IMR-90 (cell line): ENCODE results near the gene B4GALT1. TPM values are rescaled to one million over a fixed set of nuclear protein-coding genes. Genes with fewer than 3 reads are reported as not detected.

ENCODE experiments used
- ATAC-seq: fragments of 200-7000 bp; cut with Tn5 transposase; 2 replicates; pipeline ENCODE4 v1.9.1; 2020; ENCODE audit warnings: low read depth, mild to moderate bottlenecking, moderate library complexity
- BruUV-seq: library from RNA; stranded (reverse); fragments of 400-500 nt; replicated peaks from 2 replicates; lab custom pipeline; 2021; lab: Mats Ljungman, UMichigan
- CTCF ChIA-PET: fragments of 300-600 bp; formaldehyde crosslinking; extraction: SDS; loops from one replicate; lab custom pipeline; 2021; ENCODE audit warnings: antibody characterized with exemption; lab: Yijun Ruan, JAX
- POLR2A ChIA-PET: fragments of 300-600 bp; sonication (Branson Sonifier 250); formaldehyde crosslinking; loops from one replicate; lab custom pipeline; 2022; ENCODE audit warnings: antibody characterized with exemption; ENCODE audit not compliant: unreplicated experiment; lab: Charles Lee
- DNase-seq: peaks from one replicate; pipeline ENCODE4 v3.0.0; 2013
- H2AFZ ChIP-seq: replicated peaks from 2 replicates; pipeline ENCODE3; 2013; ENCODE audit warnings: low read length, mild to moderate bottlenecking; ENCODE audit not compliant: poor library complexity
- H2AK5ac ChIP-seq: 2 replicates; pipeline ENCODE4 v1.6.1; 2013; ENCODE audit warnings: low read depth, low read length, inconsistent platforms
- H2AK9ac ChIP-seq: replicated peaks from 2 replicates; pipeline ENCODE3; 2013; ENCODE audit warnings: mild to moderate bottlenecking, low read depth, low read length, moderate library complexity; ENCODE audit not compliant: poor library complexity
- H2BK120ac ChIP-seq: 2 replicates; pipeline ENCODE4 v1.6.1; 2013; ENCODE audit warnings: low read depth, low read length, inconsistent platforms
- H2BK15ac ChIP-seq: 3 replicates; pipeline ENCODE4 v1.6.1; 2013; ENCODE audit warnings: low read depth, low read length, inconsistent platforms
- H2BK20ac ChIP-seq: 2 replicates; pipeline ENCODE4 v1.6.1; 2013; ENCODE audit warnings: low read depth, mild to moderate bottlenecking, inconsistent platforms, low read length, moderate library complexity
- H2BK5ac ChIP-seq: 2 replicates; pipeline ENCODE4 v1.6.1; 2013; ENCODE audit warnings: mild to moderate bottlenecking, low read depth, low read length, inconsistent platforms; ENCODE audit not compliant: poor library complexity, severe bottlenecking
- H3K14ac ChIP-seq: replicated peaks from 2 replicates; pipeline ENCODE4 v1.6.1; 2013; ENCODE audit warnings: low read depth, low read length, inconsistent platforms
- H3K18ac ChIP-seq: 2 replicates; pipeline ENCODE4 v1.6.1; 2013; ENCODE audit warnings: low read depth, low read length, control low read depth
- H3K23ac ChIP-seq: 2 replicates; pipeline ENCODE4 v1.6.1; 2013; ENCODE audit warnings: low read depth, low read length, inconsistent platforms
- H3K27ac ChIP-seq: 2 replicates; pipeline ENCODE4 v1.5.1; 2013; ENCODE audit warnings: mild to moderate bottlenecking, control low read depth, low read length; ENCODE audit not compliant: insufficient read depth
- H3K27me3 ChIP-seq: 2 replicates; pipeline ENCODE4 v1.6.1; 2013; ENCODE audit warnings: low read length; ENCODE audit not compliant: control insufficient read depth, insufficient read depth
- H3K36me3 ChIP-seq: 2 replicates; pipeline ENCODE4 v1.6.1; 2013; ENCODE audit warnings: low read length, mixed read lengths; ENCODE audit not compliant: control insufficient read depth, insufficient read depth
- H3K4ac ChIP-seq: 2 replicates; pipeline ENCODE4 v1.6.1; 2013; ENCODE audit warnings: low read depth, low read length, inconsistent platforms
- H3K4me1 ChIP-seq: 2 replicates; pipeline ENCODE4 v1.6.1; 2013; ENCODE audit warnings: low read length, mixed read lengths; ENCODE audit not compliant: control insufficient read depth, insufficient read depth
- H3K4me2 ChIP-seq: 2 replicates; pipeline ENCODE4 v1.6.1; 2013; ENCODE audit warnings: low read depth, mild to moderate bottlenecking, control low read depth, low read length, moderate library complexity
- H3K4me3 ChIP-seq: 2 replicates; pipeline ENCODE4 v1.5.1; 2013; ENCODE audit warnings: low read depth, mild to moderate bottlenecking, control low read depth, low read length, moderate library complexity; ENCODE audit not compliant: insufficient read depth
- H3K56ac ChIP-seq: 2 replicates; pipeline ENCODE4 v1.6.1; 2013; ENCODE audit warnings: low read length, inconsistent platforms; ENCODE audit not compliant: insufficient read depth; ENCODE audit errors: extremely low read depth
- H3K79me1 ChIP-seq, 2 experiments: 2 replicates each; pipeline ENCODE4 v1.6.1; 2013; ENCODE audit warnings: low read length in 2 of 2, inconsistent platforms in 1 of 2, low read depth in 1 of 2
- H3K9ac ChIP-seq: 2 replicates; pipeline ENCODE4 v1.6.1; 2013; ENCODE audit warnings: low read depth, low read length, control low read depth
- H3K9me1 ChIP-seq: 2 replicates; pipeline ENCODE4 v1.6.1; 2013; ENCODE audit warnings: low read length, inconsistent platforms; ENCODE audit not compliant: insufficient read depth
- H3K9me3 ChIP-seq: 2 replicates; pipeline ENCODE4 v1.6.1; 2013; ENCODE audit warnings: low read length; ENCODE audit not compliant: control insufficient read depth, insufficient read depth
- H4K20me1 ChIP-seq: 2 replicates; pipeline ENCODE4 v1.6.1; 2013; ENCODE audit warnings: low read length, inconsistent platforms; ENCODE audit not compliant: insufficient read depth
- H4K5ac ChIP-seq: 2 replicates; pipeline ENCODE4 v1.6.1; 2013; ENCODE audit warnings: mild to moderate bottlenecking, low read depth, low read length, control low read depth
- H4K8ac ChIP-seq, 2 experiments: 2 replicates each; pipeline ENCODE4 v1.6.1; 2013; ENCODE audit warnings: low read depth in 2 of 2, low read length in 2 of 2, control low read depth in 1 of 2, inconsistent platforms in 1 of 2
- H4K91ac ChIP-seq: 2 replicates; pipeline ENCODE4 v1.6.1; 2013; ENCODE audit warnings: low read depth, low read length, inconsistent platforms; ENCODE audit not compliant: insufficient read depth
- BHLHE40 ChIP-seq: fragments of 150-350 bp; IDR thresholded peaks from 2 replicates; pipeline ENCODE4 v1.6.1; 2016; ENCODE audit warnings: mild to moderate bottlenecking, low read depth, low read length
- CEBPB ChIP-seq: IDR thresholded peaks from 2 replicates; pipeline ENCODE4 v1.6.1; 2012; ENCODE audit warnings: low read depth, low read length, improper control_type of control experiment
- CHD1 ChIP-seq: IDR thresholded peaks from 2 replicates; pipeline ENCODE4 v1.6.1; 2012; ENCODE audit warnings: low read depth, low read length, improper control_type of control experiment
- FOS ChIP-seq: fragments of 150-350 bp; IDR thresholded peaks from 2 replicates; pipeline ENCODE4 v1.6.1; 2016; ENCODE audit warnings: low read depth, low read length
- MAFK ChIP-seq: IDR thresholded peaks from 2 replicates; pipeline ENCODE4 v1.6.1; 2012; ENCODE audit warnings: low read depth, low read length, improper control_type of control experiment
- MAZ ChIP-seq: IDR thresholded peaks from 2 replicates; pipeline ENCODE4 v1.6.1; 2012; ENCODE audit warnings: low read depth, mild to moderate bottlenecking, low read length, improper control_type of control experiment, moderate library complexity, borderline replicate concordance
- MXI1 ChIP-seq: IDR thresholded peaks from 2 replicates; pipeline ENCODE4 v1.6.1; 2012; ENCODE audit warnings: low read depth, mild to moderate bottlenecking, low read length, moderate library complexity, borderline replicate concordance
- NFE2L2 ChIP-seq: fragments of 150-350 bp; IDR thresholded peaks from 2 replicates; pipeline ENCODE4 v1.6.1; 2016; ENCODE audit warnings: low read depth, mild to moderate bottlenecking, low read length
- RAD21 ChIP-seq: IDR thresholded peaks from 2 replicates; pipeline ENCODE4 v1.6.1; 2012; ENCODE audit warnings: low read length, improper control_type of control experiment
- RCOR1 ChIP-seq: IDR thresholded peaks from 2 replicates; pipeline ENCODE4 v1.6.1; 2012; ENCODE audit warnings: mild to moderate bottlenecking, low read length, improper control_type of control experiment; ENCODE audit not compliant: insufficient replicate concordance
- RFX5 ChIP-seq: IDR thresholded peaks from 2 replicates; pipeline ENCODE4 v1.8.0; 2012; ENCODE audit warnings: low read depth, mild to moderate bottlenecking, low read length, moderate library complexity
- SMC3 ChIP-seq: fragments of 150-350 bp; IDR thresholded peaks from 2 replicates; pipeline ENCODE4 v1.6.1; 2016; ENCODE audit warnings: low read depth, mild to moderate bottlenecking, antibody characterized with exemption, low read length, moderate library complexity
- WGBS, 2 experiments: methylation state at CpG; one replicate each; pipeline versions ENCODE4 v1.1.5 to v1.1.7; 2013; ENCODE audit warnings: missing lambda C conversion rate in 2 of 2; ENCODE audit not compliant: insufficient read length in 1 of 2; ENCODE audit errors: extremely low coverage in 2 of 2; 5-methylcytosine and 5-hydroxymethylcytosine counted together
- dilution Hi-C: fragments of 300-500 bp; cut with HindIII; formaldehyde crosslinking; loops from one replicate; pipeline ENCODE4 v1.14.3; 2018; ENCODE audit warnings: low sequenced_read_pairs; ENCODE audit not compliant: unreplicated experiment
- in situ Hi-C: fragments of 300-500 bp; cut with MboI; formaldehyde crosslinking; loops from 3 replicates; pipeline ENCODE4 v1.14.3; 2019; ENCODE audit warnings: low sequenced_read_pairs, inconsistent platforms, mixed read lengths
- intact Hi-C: fragments of 100-400 bp; cut with micrococcal nuclease; formaldehyde crosslinking; loops from 2 replicates; pipeline ENCODE4 v1.10.0; 2022
- polyA plus RNA-seq, 3 experiments: library from polyadenylated mRNA; depleted of rRNA; stranded (reverse); fragments of >200 nt; gene quantifications; 2 replicates each; pipeline ENCODE4 v1.2.3, GENCODE V29; 2012; ENCODE audit warnings: low replicate concordance in 1 of 3
- total RNA-seq: library from RNA; depleted of rRNA; stranded (reverse); fragments of >200 nt; gene quantifications from 2 replicates; pipeline ENCODE4 v1.2.3, GENCODE V29; 2012
- TF ChIP-seq, protein P1 (sequence below): fragments of 150-350 bp; IDR thresholded peaks from 2 replicates; pipeline ENCODE4 v1.6.1; 2017; ENCODE audit warnings: mild to moderate bottlenecking, antibody characterized with exemption, low read length, low read depth
- TF ChIP-seq, protein P2 (sequence below): fragments of 150-350 bp; IDR thresholded peaks from 2 replicates; pipeline ENCODE4 v1.6.1; 2016; ENCODE audit warnings: low read depth, mild to moderate bottlenecking, low read length, moderate library complexity, borderline replicate concordance
- TF ChIP-seq, protein P3 (sequence below): conservative IDR thresholded peaks from 2 replicates; pipeline ENCODE4 v1.5.1; 2012; ENCODE audit warnings: mild to moderate bottlenecking, low read depth, low read length, improper control_type of control experiment

Gene B4GALT1
- total and polyA plus RNA-seq, 2 of the 4 experiments (the other 2 are of a cell fraction): 8.8 to 37.8 TPM

DNA sequence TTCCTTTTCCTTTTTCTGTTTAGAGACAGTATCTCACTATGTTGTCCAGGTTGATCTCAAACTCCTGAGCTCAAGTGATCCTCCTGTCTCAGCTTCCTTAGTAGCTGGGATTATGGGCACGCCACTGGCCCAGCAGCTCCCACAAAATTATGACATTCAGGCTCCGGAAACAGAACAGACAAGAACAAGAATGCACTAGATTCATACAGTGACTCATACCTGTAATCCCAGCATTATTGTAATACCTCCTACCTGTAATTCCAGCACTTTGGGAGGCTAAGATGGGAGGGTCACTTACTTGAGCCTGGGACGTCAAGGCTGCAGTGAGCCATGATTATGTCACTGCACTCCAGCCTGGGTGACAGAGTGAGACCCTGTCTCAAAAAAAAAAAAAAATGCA is 26.7 kb upstream of the B4GALT1 start:
- DNase-seq (no peak), ATAC-seq (no peak)
- no peak overlapping the region for H3K9ac ChIP-seq
- no peak overlapping the region for H2AFZ ChIP-seq
- BruUV-seq: no TSS peak
- in situ Hi-C loops: no loop called here
- no peak for TF ChIP-seq FOS
- no peak for TF ChIP-seq NFE2L2
- TF ChIP-seq RFX5: no peak
- no peak for TF ChIP-seq CEBPB
- TF ChIP-seq RAD21: no peak
- no peak for TF ChIP-seq SMC3
- no peak for TF ChIP-seq BHLHE40
- TF ChIP-seq MAZ: no peak
- TF ChIP-seq, protein P1, sequence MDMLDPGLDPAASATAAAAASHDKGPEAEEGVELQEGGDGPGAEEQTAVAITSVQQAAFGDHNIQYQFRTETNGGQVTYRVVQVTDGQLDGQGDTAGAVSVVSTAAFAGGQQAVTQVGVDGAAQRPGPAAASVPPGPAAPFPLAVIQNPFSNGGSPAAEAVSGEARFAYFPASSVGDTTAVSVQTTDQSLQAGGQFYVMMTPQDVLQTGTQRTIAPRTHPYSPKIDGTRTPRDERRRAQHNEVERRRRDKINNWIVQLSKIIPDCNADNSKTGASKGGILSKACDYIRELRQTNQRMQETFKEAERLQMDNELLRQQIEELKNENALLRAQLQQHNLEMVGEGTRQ: no peak
- TF ChIP-seq, protein P2, sequence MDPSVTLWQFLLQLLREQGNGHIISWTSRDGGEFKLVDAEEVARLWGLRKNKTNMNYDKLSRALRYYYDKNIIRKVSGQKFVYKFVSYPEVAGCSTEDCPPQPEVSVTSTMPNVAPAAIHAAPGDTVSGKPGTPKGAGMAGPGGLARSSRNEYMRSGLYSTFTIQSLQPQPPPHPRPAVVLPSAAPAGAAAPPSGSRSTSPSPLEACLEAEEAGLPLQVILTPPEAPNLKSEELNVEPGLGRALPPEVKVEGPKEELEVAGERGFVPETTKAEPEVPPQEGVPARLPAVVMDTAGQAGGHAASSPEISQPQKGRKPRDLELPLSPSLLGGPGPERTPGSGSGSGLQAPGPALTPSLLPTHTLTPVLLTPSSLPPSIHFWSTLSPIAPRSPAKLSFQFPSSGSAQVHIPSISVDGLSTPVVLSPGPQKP: no peak
- no peak for TF ChIP-seq MXI1
- TF ChIP-seq RCOR1: no peak
- TF ChIP-seq, protein P3, sequence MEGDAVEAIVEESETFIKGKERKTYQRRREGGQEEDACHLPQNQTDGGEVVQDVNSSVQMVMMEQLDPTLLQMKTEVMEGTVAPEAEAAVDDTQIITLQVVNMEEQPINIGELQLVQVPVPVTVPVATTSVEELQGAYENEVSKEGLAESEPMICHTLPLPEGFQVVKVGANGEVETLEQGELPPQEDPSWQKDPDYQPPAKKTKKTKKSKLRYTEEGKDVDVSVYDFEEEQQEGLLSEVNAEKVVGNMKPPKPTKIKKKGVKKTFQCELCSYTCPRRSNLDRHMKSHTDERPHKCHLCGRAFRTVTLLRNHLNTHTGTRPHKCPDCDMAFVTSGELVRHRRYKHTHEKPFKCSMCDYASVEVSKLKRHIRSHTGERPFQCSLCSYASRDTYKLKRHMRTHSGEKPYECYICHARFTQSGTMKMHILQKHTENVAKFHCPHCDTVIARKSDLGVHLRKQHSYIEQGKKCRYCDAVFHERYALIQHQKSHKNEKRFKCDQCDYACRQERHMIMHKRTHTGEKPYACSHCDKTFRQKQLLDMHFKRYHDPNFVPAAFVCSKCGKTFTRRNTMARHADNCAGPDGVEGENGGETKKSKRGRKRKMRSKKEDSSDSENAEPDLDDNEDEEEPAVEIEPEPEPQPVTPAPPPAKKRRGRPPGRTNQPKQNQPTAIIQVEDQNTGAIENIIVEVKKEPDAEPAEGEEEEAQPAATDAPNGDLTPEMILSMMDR: no peak
- no peak for TF ChIP-seq CHD1
- no peak for TF ChIP-seq MAFK
- H3K9me1 ChIP-seq: no peaks in the 10 kb centered on the region
- H3K36me3 ChIP-seq: no peaks in the 10 kb centered on the region
- no peak overlapping the region for H2AK5ac ChIP-seq
- H3K4me2 ChIP-seq: no peak overlapping the region
- H3K18ac ChIP-seq: no peak overlapping the region
- H2BK5ac ChIP-seq: no peak overlapping the region
- H3K14ac ChIP-seq: no peak overlapping the region
- H3K4ac ChIP-seq: no peak overlapping the region
- no peak overlapping the region for H3K23ac ChIP-seq
- POLR2A ChIA-PET: no interaction called here
- no peak overlapping the region for H3K4me3 ChIP-seq
- peaks cover 5% of the 10 kb centered on the region for H3K4me1 ChIP-seq
- H3K27ac ChIP-seq: no peak overlapping the region
- H4K5ac ChIP-seq: no peak overlapping the region
- WGBS, 2 experiments: 88% methylated on average over 1 of the region's 3 CpGs; no CpG with 5 or more reads in 1 of the 2 experiments
- intact Hi-C loops: no loop called here
- no peak overlapping the region for H4K8ac ChIP-seq
- H3K56ac ChIP-seq: no peak overlapping the region
- H4K91ac ChIP-seq: no peak overlapping the region
- no peak overlapping the region for H2BK120ac ChIP-seq
- no peak overlapping the region for H2BK20ac ChIP-seq
- no peaks in the 10 kb centered on the region for H3K27me3 ChIP-seq
- no peaks in the 10 kb centered on the region for H3K79me1 ChIP-seq
- no peaks in the 10 kb centered on the region for H4K20me1 ChIP-seq
- dilution Hi-C loops: no loop called here
- no peak overlapping the region for H2AK9ac ChIP-seq
- H2BK15ac ChIP-seq: no peak overlapping the region
- no peaks in the 10 kb centered on the region for H3K9me3 ChIP-seq
- CTCF ChIA-PET: interaction anchor here (0.7 kb wide), 1 partner anchor 588 kb away, joined by 6 read pairs; no protein-coding TSS in a partner anchor
